ENCODE measurements around the gene TMEM170B. TPM values are rescaled to one million over a fixed set of nuclear protein-coding genes. Genes with fewer than 3 reads are reported as not detected.

TMEM170B gene
- total RNA-seq, 4 donors from 2014 or later = 0.57 to 2.7 (median 1.1) TPM

- Histone ChIP-seq H3K36me3 (no peaks in the 10 kb centered on the region), H3K4me1 (no peaks in the 10 kb centered on the region), H3K27ac (no peak overlapping the region), H3K9me3 (no peaks in the 10 kb centered on the region), H3K4me3 (no peak overlapping the region), H3K27me3 (no peaks in the 10 kb centered on the region)
- TF ChIP-seq POLR2A (IDR thresholded peaks at IDR 0.05) (no peak), CTCF (IDR thresholded peaks at IDR 0.05) (no peak)
- DNase-seq = no peak
- WGBS, 2 donors = 73 to 83% methylated on average over 4 of the region's 4 CpGs
- intact Hi-C loops (cut with DNase I) = no loop called here
Measured at GRCh38 chr6:11622156-11622555, 84.6 kb downstream of the TMEM170B start.

GRCh38 chr6:11623272-11623671, 85.7 kb downstream of the TMEM170B start:
- Histone ChIP-seq H3K9me3 (no peaks in the 10 kb centered on the region), H3K27ac (no peak overlapping the region), H3K4me3 (no peak overlapping the region), H3K36me3 (no peaks in the 10 kb centered on the region), H3K27me3 (no peaks in the 10 kb centered on the region), H3K4me1 (no peaks in the 10 kb centered on the region)
- WGBS, 2 donors = 58 to 77% methylated on average over 2 of the region's 2 CpGs
- DNase-seq = no peak
- TF ChIP-seq CTCF (IDR thresholded peaks at IDR 0.05) (no peak), POLR2A (IDR thresholded peaks at IDR 0.05) (no peak)
- intact Hi-C loops (cut with DNase I) = no loop called here

DNA sequence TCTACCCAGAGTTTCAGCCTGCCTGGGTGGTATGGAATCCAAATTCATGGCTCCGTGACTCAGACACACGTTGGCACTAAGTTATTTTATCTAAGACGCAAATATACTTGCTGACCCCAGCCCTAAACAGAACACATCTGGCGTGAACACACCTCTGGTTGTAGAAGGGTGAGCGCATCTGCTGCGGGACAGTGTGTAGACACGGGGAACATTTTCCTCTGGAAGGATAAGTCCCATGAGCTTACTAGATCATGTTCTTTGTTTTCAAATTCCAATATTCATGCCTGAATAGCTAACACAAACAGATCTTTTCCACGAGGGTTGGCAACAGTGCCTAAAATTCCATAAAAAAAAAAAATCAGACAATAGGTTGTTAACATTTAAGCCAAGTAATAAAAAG, 87.8 kb downstream of the TMEM170B start:
- no peak for DNase-seq
- Histone ChIP-seq H3K9me3 (no peaks in the 10 kb centered on the region), H3K27ac (no peak overlapping the region), H3K4me3 (no peak overlapping the region), H3K27me3 (no peaks in the 10 kb centered on the region), H3K36me3 (no peaks in the 10 kb centered on the region), H3K4me1 (no peaks in the 10 kb centered on the region)
- no peak for TF ChIP-seq POLR2A (IDR thresholded peaks at IDR 0.05)
- TF ChIP-seq CTCF (IDR thresholded peaks at IDR 0.05) = no peak
- WGBS, 2 donors = 52 to 62% methylated on average over 8 of the region's 8 CpGs
- intact Hi-C loops (cut with DNase I) = no loop called here

DNA sequence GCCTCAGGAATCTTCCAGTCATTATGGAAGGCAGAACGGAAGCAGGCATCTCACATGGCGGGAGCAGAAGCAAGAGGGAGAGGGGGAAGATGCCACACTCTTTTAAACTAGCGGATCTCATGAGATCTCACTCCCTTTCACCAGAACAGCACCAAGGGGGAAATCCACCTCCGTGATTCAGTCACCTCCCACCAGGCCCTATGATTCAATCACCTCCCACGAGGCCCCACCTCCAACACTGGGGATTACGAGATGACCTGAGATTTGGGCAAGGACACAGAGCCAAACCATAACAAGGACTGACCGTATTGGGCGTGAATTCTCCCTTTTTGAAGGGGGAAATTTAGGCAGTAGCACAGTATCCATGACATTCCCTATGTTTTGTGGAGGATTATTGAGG, 88.8 kb downstream of the TMEM170B start:
- Histone ChIP-seq H3K9me3 (no peaks in the 10 kb centered on the region), H3K4me1 (no peaks in the 10 kb centered on the region), H3K36me3 (no peaks in the 10 kb centered on the region), H3K4me3 (no peak overlapping the region), H3K27ac (no peak overlapping the region), H3K27me3 (no peaks in the 10 kb centered on the region)
- DNase-seq = no peak
- TF ChIP-seq POLR2A (IDR thresholded peaks at IDR 0.05) = no peak
- TF ChIP-seq CTCF (IDR thresholded peaks at IDR 0.05) = no peak
- WGBS, 2 donors = 72 to 88% methylated on average over 7 to 8 of the region's 8 CpGs
- intact Hi-C loops (cut with DNase I) = no loop called here

GRCh38 chr6:11628562-11628961, 91.0 kb downstream of the TMEM170B start:
- Histone ChIP-seq H3K36me3 (no peaks in the 10 kb centered on the region), H3K4me1 (no peaks in the 10 kb centered on the region), H3K27ac (no peak overlapping the region), H3K4me3 (no peak overlapping the region), H3K9me3 (no peaks in the 10 kb centered on the region), H3K27me3 (no peaks in the 10 kb centered on the region)
- DNase-seq = no peak
- TF ChIP-seq POLR2A (IDR thresholded peaks at IDR 0.05) (no peak), CTCF (IDR thresholded peaks at IDR 0.05) (no peak)
- intact Hi-C loops (cut with DNase I) = no loop called here

Data from esophagus squamous epithelium (tissue), 5 donors.